HepG2 (cell line): ENCODE data around the gene ATP2C2. TPM values are rescaled to one million over a fixed set of nuclear protein-coding genes. Genes with fewer than 3 reads are reported as not detected.

Experiments
- CEBPZ ChIP-seq: IDR thresholded peaks from 2 replicates; pipeline ENCODE4 v1.6.1; 2012; ENCODE audit warnings: low read length, improper control_type of control experiment
- FUBP1 ChIP-seq: sonication (generic); formaldehyde crosslinking; IDR thresholded peaks from 2 replicates; pipeline ENCODE4 v1.5.1; 2020; ENCODE audit warnings: missing genetic modification reagents, mild to moderate bottlenecking, borderline replicate concordance
- REXO4 ChIP-seq: sonication (generic); formaldehyde crosslinking; IDR thresholded peaks from 2 replicates; pipeline ENCODE4 v1.8.0; 2022; ENCODE audit warnings: missing genetic modification reagents, mild to moderate bottlenecking, borderline replicate concordance
- ZBTB43 ChIP-seq: sonication (generic); formaldehyde crosslinking; conservative IDR thresholded peaks from 2 replicates; pipeline ENCODE4 v1.4.0; 2020; ENCODE audit warnings: missing genetic modification reagents
- ZBTB8A ChIP-seq: sonication (generic); formaldehyde crosslinking; IDR thresholded peaks from 2 replicates; pipeline ENCODE4 v1.4.0; 2020; ENCODE audit warnings: mild to moderate bottlenecking, low read depth, missing genetic modification reagents, borderline replicate concordance
- ZFP82 ChIP-seq: sonication (generic); formaldehyde crosslinking; IDR thresholded peaks from 2 replicates; pipeline ENCODE4 v1.5.1; 2020; ENCODE audit warnings: mild to moderate bottlenecking, missing genetic modification reagents, borderline replicate concordance
- ZMYM3 ChIP-seq: sonication (generic); formaldehyde crosslinking; IDR thresholded peaks from 2 replicates; pipeline ENCODE4 v1.5.1; 2020; ENCODE audit warnings: mild to moderate bottlenecking, missing genetic modification reagents
- ZNF7 ChIP-seq: IDR thresholded peaks from 2 replicates; pipeline ENCODE4 v1.6.1; 2016; ENCODE audit warnings: missing biosample characterization, missing genetic modification reagents
- ZNF720 ChIP-seq: sonication (generic); formaldehyde crosslinking; IDR thresholded peaks from 2 replicates; pipeline ENCODE4 v1.4.0; 2020; ENCODE audit warnings: missing genetic modification reagents
- ZSCAN22 ChIP-seq: sonication (generic); formaldehyde crosslinking; IDR thresholded peaks from 2 replicates; pipeline ENCODE4 v1.4.0; 2020; ENCODE audit warnings: mild to moderate bottlenecking, missing genetic modification reagents
- polyA plus RNA-seq, 8 experiments: library from polyadenylated mRNA; depleted of rRNA in 3 of 8; stranded (reverse) in 7 of 8; unstranded in 1 of 8; fragments of >200 nt; fragmentation: Illumina TruSeq in 4 of 8; extraction: Trizol in 4 of 8; gene quantifications; 2 replicates each; pipeline versions ENCODE4 v1.2.1 to v1.2.3, GENCODE V29; 2011 to 2016; ENCODE audit warnings: low read depth in 4 of 8, missing spikeins in 1 of 8, mixed read lengths in 1 of 8; ENCODE audit not compliant: insufficient read depth in 1 of 8
- total RNA-seq, 5 experiments: library from RNA; depleted of rRNA; stranded (reverse); fragments of >200 nt; fragmentation: Illumina TruSeq; extraction: Trizol; gene quantifications; 2 replicates each; pipeline ENCODE4 v1.2.3, GENCODE V29; 2016; ENCODE audit warnings: low read depth in 1 of 5

Gene ATP2C2
- total and polyA plus RNA-seq, 2 of the 13 experiments (the other 11 are each of a cell fraction or from before 2014, with no cell fraction given), result 0.07 TPM; not detected in 1

GRCh38 chr16:84500531-84500930 is 132.2 kb downstream of the ATP2C2 start (continued):
- TF ChIP-seq CEBPZ (no peak), REXO4 (no peak), ZNF7 (CRISPR knock-in tag) (no peak), ZBTB43 (no peak), FUBP1 (CRISPR knock-in tag) (no peak), ZFP82 (CRISPR knock-in tag) (no peak), ZBTB8A (CRISPR knock-in tag) (no peak), ZNF720 (CRISPR knock-in tag) (no peak), ZMYM3 (CRISPR knock-in tag) (no peak), ZSCAN22 (CRISPR knock-in tag) (no peak)
